Osteoblast (primary cell): Measurements from ENCODE around the gene TTN. TPM values are rescaled to one million over a fixed set of nuclear protein-coding genes. Genes with fewer than 3 reads are reported as not detected.

Experiments
- DNase-seq: peaks from one replicate; pipeline ENCODE4 v3.0.0; 2011; ENCODE audit warnings: low spot score, mixed read lengths; ENCODE audit not compliant: insufficient read length; ENCODE audit errors: missing footprints
- H2AFZ ChIP-seq: 2 replicates; pipeline ENCODE4 v1.6.0; 2011; ENCODE audit warnings: mild to moderate bottlenecking, low read length
- H3K27ac ChIP-seq: 2 replicates; pipeline ENCODE4 v1.5.1; 2011; ENCODE audit warnings: mild to moderate bottlenecking, low read depth, low read length, moderate library complexity
- H3K27me3 ChIP-seq: 2 replicates; pipeline ENCODE4 v1.6.0; 2012; ENCODE audit warnings: mild to moderate bottlenecking, control low read depth, inconsistent platforms, low read length, moderate library complexity; ENCODE audit not compliant: insufficient read depth
- H3K36me3 ChIP-seq: 2 replicates; pipeline ENCODE4 v1.5.1; 2011; ENCODE audit warnings: mild to moderate bottlenecking, low read length, control low read depth, moderate library complexity; ENCODE audit not compliant: insufficient read depth
- H3K4me1 ChIP-seq: 2 replicates; pipeline ENCODE4 v1.5.1; 2011; ENCODE audit warnings: mild to moderate bottlenecking, low read length, control low read depth, moderate library complexity; ENCODE audit not compliant: insufficient read depth
- H3K4me2 ChIP-seq: 2 replicates; pipeline ENCODE4 v1.6.0; 2011; ENCODE audit warnings: mild to moderate bottlenecking, low read length; ENCODE audit not compliant: insufficient read depth
- H3K4me3 ChIP-seq: fragments of 200-600 bp; sonication (generic); 3 replicates; pipeline ENCODE4 v1.5.1; 2012; ENCODE audit warnings: mild to moderate bottlenecking, low read length, inconsistent platforms; ENCODE audit not compliant: insufficient read depth
- H3K79me2 ChIP-seq: 2 replicates; pipeline ENCODE4 v1.6.0; 2012; ENCODE audit warnings: mild to moderate bottlenecking, low read length, control low read depth, inconsistent platforms; ENCODE audit not compliant: insufficient read depth
- H3K9me3 ChIP-seq: 2 replicates; pipeline ENCODE4 v1.5.1; 2011; ENCODE audit warnings: low read depth, low read length, control low read depth
- H4K20me1 ChIP-seq: 2 replicates; pipeline ENCODE4 v1.6.0; 2012; ENCODE audit warnings: mild to moderate bottlenecking, low read length, control low read depth; ENCODE audit not compliant: insufficient read depth
- total RNA-seq: library from RNA; depleted of rRNA; stranded (reverse); fragments of >200 nt; gene quantifications from 2 replicates; pipeline ENCODE4 v1.2.3, GENCODE V29; 2012
- TF ChIP-seq, protein P1 (sequence below): IDR thresholded peaks from 2 replicates; pipeline ENCODE4 v1.5.1; 2011; ENCODE audit warnings: mild to moderate bottlenecking, low read depth, low read length, moderate library complexity; ENCODE audit errors: extremely low read depth

Gene TTN
- total RNA-seq, 1 donor, result under 0.01 TPM

DNA sequence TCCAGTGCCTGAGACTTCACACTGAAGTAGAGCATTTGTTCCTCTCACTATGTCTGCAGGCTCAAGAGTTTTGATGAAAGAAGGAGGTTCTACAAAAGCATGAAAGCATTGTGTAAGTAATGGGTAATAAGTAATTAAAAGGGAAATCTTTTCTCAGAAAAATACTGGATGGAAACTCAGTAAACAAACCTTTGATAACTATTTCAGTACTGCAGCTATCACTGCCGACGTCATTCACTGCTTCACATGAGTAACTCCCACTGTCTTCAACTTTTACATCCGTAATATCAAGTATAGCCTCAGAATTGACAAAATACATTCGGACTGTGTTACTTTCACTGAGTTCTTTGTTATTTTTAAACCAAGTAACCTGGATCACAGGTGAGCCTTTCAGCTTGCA lies 72.7 kb downstream of the TTN start:
- no peak for DNase-seq
- Histone ChIP-seq H3K36me3 (no peaks in the 10 kb centered on the region), H3K4me1 (no peaks in the 10 kb centered on the region), H3K9me3 (no peaks in the 10 kb centered on the region), H3K27me3 (no peaks in the 10 kb centered on the region), H3K4me3 (no peak overlapping the region), H4K20me1 (no peaks in the 10 kb centered on the region), H2AFZ (no peak overlapping the region), H3K79me2 (no peaks in the 10 kb centered on the region), H3K27ac (no peak overlapping the region), H3K4me2 (no peak overlapping the region)
- TF ChIP-seq, protein P1, sequence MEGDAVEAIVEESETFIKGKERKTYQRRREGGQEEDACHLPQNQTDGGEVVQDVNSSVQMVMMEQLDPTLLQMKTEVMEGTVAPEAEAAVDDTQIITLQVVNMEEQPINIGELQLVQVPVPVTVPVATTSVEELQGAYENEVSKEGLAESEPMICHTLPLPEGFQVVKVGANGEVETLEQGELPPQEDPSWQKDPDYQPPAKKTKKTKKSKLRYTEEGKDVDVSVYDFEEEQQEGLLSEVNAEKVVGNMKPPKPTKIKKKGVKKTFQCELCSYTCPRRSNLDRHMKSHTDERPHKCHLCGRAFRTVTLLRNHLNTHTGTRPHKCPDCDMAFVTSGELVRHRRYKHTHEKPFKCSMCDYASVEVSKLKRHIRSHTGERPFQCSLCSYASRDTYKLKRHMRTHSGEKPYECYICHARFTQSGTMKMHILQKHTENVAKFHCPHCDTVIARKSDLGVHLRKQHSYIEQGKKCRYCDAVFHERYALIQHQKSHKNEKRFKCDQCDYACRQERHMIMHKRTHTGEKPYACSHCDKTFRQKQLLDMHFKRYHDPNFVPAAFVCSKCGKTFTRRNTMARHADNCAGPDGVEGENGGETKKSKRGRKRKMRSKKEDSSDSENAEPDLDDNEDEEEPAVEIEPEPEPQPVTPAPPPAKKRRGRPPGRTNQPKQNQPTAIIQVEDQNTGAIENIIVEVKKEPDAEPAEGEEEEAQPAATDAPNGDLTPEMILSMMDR, result no peak

DNA sequence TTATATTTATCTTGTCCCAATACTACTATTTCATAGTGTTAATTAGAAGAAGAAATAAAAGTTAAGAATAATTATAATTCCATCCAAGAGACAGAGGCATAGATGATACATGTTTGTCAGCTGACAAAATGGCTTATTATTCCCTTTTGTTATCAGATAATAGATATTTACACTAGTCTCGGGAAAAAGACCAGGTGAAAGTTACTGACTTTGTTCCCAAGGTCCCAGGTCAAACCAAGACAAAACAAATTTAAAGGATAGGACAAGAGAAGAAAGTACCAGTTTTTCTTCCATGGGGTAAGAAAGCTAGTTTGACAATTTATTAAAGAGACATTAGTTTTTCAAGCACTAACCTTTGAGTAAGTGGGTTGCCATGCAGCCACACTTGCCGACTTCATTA lies 73.2 kb downstream of the TTN start:
- H3K9me3 ChIP-seq, result no peaks in the 10 kb centered on the region
- TF ChIP-seq, protein P1, result no peak

DNA sequence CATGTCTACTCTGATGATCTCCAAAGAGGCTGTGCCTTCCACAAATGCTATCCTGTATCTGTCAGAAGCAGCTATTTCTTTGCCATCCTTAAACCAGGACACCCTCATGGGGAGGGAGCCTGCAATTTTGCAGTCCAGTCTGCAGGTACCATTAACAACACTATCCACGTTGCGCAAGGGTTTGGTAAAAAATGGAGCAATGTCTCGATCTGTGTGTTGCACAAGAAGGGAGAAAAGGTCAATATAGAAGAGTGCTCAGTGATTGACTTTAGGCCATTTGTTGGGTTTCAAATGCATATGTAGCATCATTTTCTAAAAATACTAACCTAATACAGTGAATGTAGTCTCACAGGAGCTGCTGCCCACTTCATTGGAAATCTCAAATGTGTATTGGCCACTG lies 74.3 kb downstream of the TTN start:
- Histone ChIP-seq H3K27me3 (no peaks in the 10 kb centered on the region), H3K4me2 (no peak overlapping the region), H4K20me1 (no peaks in the 10 kb centered on the region), H3K9me3 (no peaks in the 10 kb centered on the region), H3K36me3 (no peaks in the 10 kb centered on the region), H3K27ac (no peak overlapping the region), H3K79me2 (no peaks in the 10 kb centered on the region), H3K4me3 (no peak overlapping the region), H2AFZ (no peak overlapping the region), H3K4me1 (no peaks in the 10 kb centered on the region)
- TF ChIP-seq, protein P1, result no peak
- no peak for DNase-seq

More for the DNA sequence above, 73.2 kb downstream of the TTN start:
- Histone ChIP-seq H3K4me2 (no peak overlapping the region), H3K36me3 (no peaks in the 10 kb centered on the region), H4K20me1 (no peaks in the 10 kb centered on the region), H3K4me3 (no peak overlapping the region), H3K4me1 (no peaks in the 10 kb centered on the region), H3K27me3 (no peaks in the 10 kb centered on the region), H3K27ac (no peak overlapping the region), H2AFZ (no peak overlapping the region), H3K79me2 (no peaks in the 10 kb centered on the region)
- DNase-seq, result no peak

DNA sequence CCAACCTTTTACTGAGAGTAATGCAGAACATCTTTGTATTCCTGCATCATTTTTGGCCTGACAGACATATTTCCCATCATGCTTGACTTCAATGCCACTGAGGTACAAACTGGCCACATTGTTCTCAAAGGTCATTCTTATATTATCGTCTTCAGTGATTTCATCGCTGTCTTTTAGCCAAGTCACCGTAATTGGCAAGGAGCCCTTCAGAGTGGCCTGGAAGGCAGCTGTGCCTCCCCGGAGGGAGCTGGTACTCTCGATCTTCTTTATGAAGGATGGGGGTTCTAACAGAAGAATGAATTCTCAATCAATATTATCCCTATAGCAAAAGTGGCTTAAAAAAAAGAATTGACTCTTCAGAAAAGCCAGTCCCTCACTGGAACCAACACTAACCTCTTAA lies 75.9 kb downstream of the TTN start:
- Histone ChIP-seq H3K4me3 (no peak overlapping the region), H3K4me1 (no peaks in the 10 kb centered on the region), H3K27ac (no peak overlapping the region), H3K79me2 (no peaks in the 10 kb centered on the region), H4K20me1 (no peaks in the 10 kb centered on the region), H3K9me3 (no peaks in the 10 kb centered on the region), H3K4me2 (no peak overlapping the region), H2AFZ (no peak overlapping the region), H3K36me3 (no peaks in the 10 kb centered on the region), H3K27me3 (no peaks in the 10 kb centered on the region)
- TF ChIP-seq, protein P1, result no peak
- DNase-seq, result no peak
